NB4 (cell line): ENCODE measurements around the gene KAT6B.
"Not testable (repeated sequence)": the region's sequence is repeated elsewhere in the genome, so short reads cannot be mapped to it uniquely, and the experiment has no call there.

Source experiments
- POLR2A ChIP-seq: IDR thresholded peaks from 2 replicates; pipeline ENCODE4 v1.6.1; 2011; ENCODE audit warnings: mild to moderate bottlenecking; ENCODE audit not compliant: insufficient read length; ENCODE audit errors: extremely low read depth
- TF ChIP-seq, protein P1 (sequence below): IDR thresholded peaks from one replicate; pipeline ENCODE4 v1.5.1; 2012; ENCODE audit warnings: low read depth, low read length

DNA sequence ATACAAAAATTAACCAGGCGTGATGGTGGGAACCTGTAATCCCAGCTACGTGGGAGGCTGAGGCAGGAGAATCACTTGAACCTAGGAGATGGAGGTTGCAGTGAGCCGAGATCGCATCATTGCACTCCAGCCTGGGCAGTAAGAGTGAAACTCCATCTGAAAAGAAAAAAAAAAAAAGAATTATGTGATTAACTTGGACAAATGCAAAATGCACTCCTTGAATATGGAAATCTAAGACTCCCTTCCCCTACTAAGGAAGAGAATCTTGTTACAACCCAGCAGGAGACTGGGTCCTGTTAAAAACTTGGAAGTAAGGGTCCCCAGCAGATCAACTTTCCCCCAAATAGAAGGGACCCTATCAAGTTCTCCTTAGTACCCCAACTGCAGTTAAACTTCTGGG lies 44.5 kb upstream of the KAT6B start:
- TF ChIP-seq, protein P1, sequence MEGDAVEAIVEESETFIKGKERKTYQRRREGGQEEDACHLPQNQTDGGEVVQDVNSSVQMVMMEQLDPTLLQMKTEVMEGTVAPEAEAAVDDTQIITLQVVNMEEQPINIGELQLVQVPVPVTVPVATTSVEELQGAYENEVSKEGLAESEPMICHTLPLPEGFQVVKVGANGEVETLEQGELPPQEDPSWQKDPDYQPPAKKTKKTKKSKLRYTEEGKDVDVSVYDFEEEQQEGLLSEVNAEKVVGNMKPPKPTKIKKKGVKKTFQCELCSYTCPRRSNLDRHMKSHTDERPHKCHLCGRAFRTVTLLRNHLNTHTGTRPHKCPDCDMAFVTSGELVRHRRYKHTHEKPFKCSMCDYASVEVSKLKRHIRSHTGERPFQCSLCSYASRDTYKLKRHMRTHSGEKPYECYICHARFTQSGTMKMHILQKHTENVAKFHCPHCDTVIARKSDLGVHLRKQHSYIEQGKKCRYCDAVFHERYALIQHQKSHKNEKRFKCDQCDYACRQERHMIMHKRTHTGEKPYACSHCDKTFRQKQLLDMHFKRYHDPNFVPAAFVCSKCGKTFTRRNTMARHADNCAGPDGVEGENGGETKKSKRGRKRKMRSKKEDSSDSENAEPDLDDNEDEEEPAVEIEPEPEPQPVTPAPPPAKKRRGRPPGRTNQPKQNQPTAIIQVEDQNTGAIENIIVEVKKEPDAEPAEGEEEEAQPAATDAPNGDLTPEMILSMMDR: not testable (repeated sequence)
- not testable (repeated sequence) for TF ChIP-seq POLR2A
